Mesenchymal stem cell (in vitro differentiated cells and primary cell): ENCODE data around the gene PPIH.

Source experiments
- DNase-seq: peaks from one replicate; pipeline ENCODE4 v3.0.0-alpha.2; 2013
- H2AFZ ChIP-seq: one replicate; pipeline ENCODE4 v1.6.1; 2013; ENCODE audit warnings: low read depth, mild to moderate bottlenecking, control low read depth, inconsistent platforms, low read length, moderate library complexity
- H2AK5ac ChIP-seq: 2 replicates; pipeline ENCODE4 v1.6.1; 2013; ENCODE audit warnings: low read length, moderate library complexity, mild to moderate bottlenecking, inconsistent platforms; ENCODE audit not compliant: severe bottlenecking
- H2BK120ac ChIP-seq: one replicate; pipeline ENCODE4 v1.6.1; 2013; ENCODE audit warnings: low read depth, mild to moderate bottlenecking, inconsistent platforms, low read length, moderate library complexity
- H2BK12ac ChIP-seq, 2 experiments: one replicate each; pipeline ENCODE4 v1.6.1; 2013; ENCODE audit warnings: inconsistent platforms in 2 of 2, low read length in 2 of 2, mild to moderate bottlenecking in 2 of 2, moderate library complexity in 2 of 2, control low read depth in 1 of 2
- H2BK15ac ChIP-seq: one replicate; pipeline ENCODE4 v1.6.1; 2013; ENCODE audit warnings: mild to moderate bottlenecking, low read depth, inconsistent platforms; ENCODE audit not compliant: poor library complexity, severe bottlenecking
- H2BK5ac ChIP-seq: 2 replicates; pipeline ENCODE4 v1.6.1; 2013; ENCODE audit warnings: low read depth, mild to moderate bottlenecking, low read length, control low read depth, inconsistent platforms; ENCODE audit not compliant: poor library complexity, severe bottlenecking
- H3K14ac ChIP-seq, 2 experiments: one replicate each; pipeline ENCODE4 v1.6.1; 2013; ENCODE audit warnings: inconsistent platforms in 2 of 2, low read length in 2 of 2, control low read depth in 1 of 2, mild to moderate bottlenecking in 1 of 2, moderate library complexity in 1 of 2
- H3K18ac ChIP-seq, 2 experiments: one replicate each; pipeline ENCODE4 v1.6.1; 2013; ENCODE audit warnings: inconsistent platforms in 2 of 2, low read length in 2 of 2, control low read depth in 1 of 2, low read depth in 1 of 2, mild to moderate bottlenecking in 1 of 2
- H3K23ac ChIP-seq, 2 experiments: one replicate each; pipeline ENCODE4 v1.6.1; 2013; ENCODE audit warnings: inconsistent platforms in 2 of 2, low read length in 2 of 2, mild to moderate bottlenecking in 2 of 2, moderate library complexity in 2 of 2, control low read depth in 1 of 2
- H3K27ac ChIP-seq: 2 replicates; pipeline ENCODE4 v1.5.1; 2013; ENCODE audit warnings: mild to moderate bottlenecking, moderate library complexity, low read length, control low read depth, inconsistent platforms; ENCODE audit not compliant: poor library complexity, severe bottlenecking
- H3K27me3 ChIP-seq, 2 experiments: 2 replicates each; pipeline versions ENCODE4 v1.6.1 to v1.7.0; 2013; ENCODE audit warnings: low read length in 2 of 2, mild to moderate bottlenecking in 2 of 2, moderate library complexity in 2 of 2, control low read depth in 1 of 2, inconsistent platforms in 1 of 2; ENCODE audit not compliant: control insufficient read depth in 1 of 2, insufficient read depth in 1 of 2
- H3K36me3 ChIP-seq, 2 experiments: 2 replicates each; pipeline versions ENCODE4 v1.6.1 to v1.7.0; 2013; ENCODE audit warnings: low read length in 2 of 2, control low read depth in 1 of 2, inconsistent platforms in 1 of 2, low read depth in 1 of 2, mild to moderate bottlenecking in 1 of 2; ENCODE audit not compliant: insufficient read depth in 2 of 2, control insufficient read depth in 1 of 2
- H3K4ac ChIP-seq, 2 experiments: one replicate each; pipeline ENCODE4 v1.6.1; 2013; ENCODE audit warnings: inconsistent platforms in 2 of 2, low read length in 2 of 2, mild to moderate bottlenecking in 2 of 2, moderate library complexity in 2 of 2, control low read depth in 1 of 2, low read depth in 1 of 2
- H3K4me1 ChIP-seq: 2 replicates; pipeline ENCODE4 v1.6.1; 2013; ENCODE audit warnings: low read depth, low read length, control low read depth; ENCODE audit not compliant: control insufficient read depth, insufficient read depth
- H3K4me2 ChIP-seq: 2 replicates; pipeline ENCODE4 v1.6.1; 2013; ENCODE audit warnings: low read length, mild to moderate bottlenecking, inconsistent platforms; ENCODE audit not compliant: poor library complexity, severe bottlenecking
- H3K4me3 ChIP-seq, 2 experiments: 2 replicates each; pipeline versions ENCODE4 v1.5.1 to v1.7.0; 2013; ENCODE audit warnings: low read length in 2 of 2, mild to moderate bottlenecking in 2 of 2, control low read depth in 1 of 2, low read depth in 1 of 2; ENCODE audit not compliant: insufficient read depth in 1 of 2
- H3K79me1 ChIP-seq: replicated peaks from 2 replicates; pipeline ENCODE4 v1.6.1; 2013; ENCODE audit warnings: mild to moderate bottlenecking, control low read depth, low read length, inconsistent platforms; ENCODE audit not compliant: poor library complexity, severe bottlenecking
- H3K9ac ChIP-seq: 2 replicates; pipeline ENCODE4 v1.7.0; 2013; ENCODE audit warnings: mild to moderate bottlenecking, low read length, moderate library complexity
- H3K9me3 ChIP-seq: 2 replicates; pipeline ENCODE4 v1.7.0; 2013; ENCODE audit warnings: mild to moderate bottlenecking, low read length; ENCODE audit not compliant: control insufficient read depth
- H4K8ac ChIP-seq: one replicate; pipeline ENCODE4 v1.6.1; 2013; ENCODE audit warnings: inconsistent platforms, mild to moderate bottlenecking, low read length, moderate library complexity
- H4K91ac ChIP-seq: one replicate; pipeline ENCODE4 v1.6.1; 2013; ENCODE audit warnings: mild to moderate bottlenecking, low read length, inconsistent platforms
- WGBS: methylation state at CpG from one replicate; pipeline ENCODE4 v1.1.7; 2013; ENCODE audit warnings: mixed read lengths; 5-methylcytosine and 5-hydroxymethylcytosine counted together

The PPIH gene

DNA sequence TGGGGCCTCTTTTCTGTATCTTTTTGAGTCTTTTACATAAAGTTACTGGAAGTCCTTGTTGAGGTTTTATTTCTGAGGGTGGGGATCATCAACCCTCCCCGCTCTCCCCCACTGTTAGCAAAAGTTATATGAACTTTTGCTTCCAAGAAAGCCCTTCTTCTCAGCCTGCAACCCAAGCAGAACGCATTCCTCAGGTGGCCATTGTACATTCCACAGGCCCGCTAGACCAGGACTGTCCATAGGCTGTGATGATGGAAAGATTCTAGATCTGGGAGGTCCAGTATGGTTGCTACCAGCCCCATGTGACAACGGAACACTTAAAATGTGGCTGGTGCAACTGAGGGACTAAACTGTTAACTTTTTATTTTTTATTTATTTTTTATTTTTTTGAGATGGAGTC, 12.2 kb downstream of the PPIH start:
- Histone ChIP-seq H2AFZ (no peak overlapping the region), H2BK120ac (no peak overlapping the region), H3K4me2 (no peak overlapping the region), H3K4ac (no peak overlapping the region), H4K91ac (no peak overlapping the region), H3K36me3 (peaks cover 29 to 68% of the 10 kb centered on the region in 2 experiments), H3K27me3 (no peaks in the 10 kb centered on the region), H2BK15ac (no peak overlapping the region), H4K8ac (no peak overlapping the region), H3K18ac (no peak overlapping the region), H3K23ac (no peak overlapping the region), H3K4me3 (no peak overlapping the region), H3K27ac (no peak overlapping the region), H3K79me1 (peaks cover 5% of the 10 kb centered on the region), H2BK5ac (no peak overlapping the region), H3K14ac (no peak overlapping the region), H3K9ac (no peak overlapping the region), H3K4me1 (peaks cover 1% of the 10 kb centered on the region), H2BK12ac (no peak overlapping the region), H2AK5ac (no peak overlapping the region), H3K9me3 (no peaks in the 10 kb centered on the region)
- DNase-seq = no peak
- WGBS = 97% methylated on average over 3 of the region's 4 CpGs

DNA sequence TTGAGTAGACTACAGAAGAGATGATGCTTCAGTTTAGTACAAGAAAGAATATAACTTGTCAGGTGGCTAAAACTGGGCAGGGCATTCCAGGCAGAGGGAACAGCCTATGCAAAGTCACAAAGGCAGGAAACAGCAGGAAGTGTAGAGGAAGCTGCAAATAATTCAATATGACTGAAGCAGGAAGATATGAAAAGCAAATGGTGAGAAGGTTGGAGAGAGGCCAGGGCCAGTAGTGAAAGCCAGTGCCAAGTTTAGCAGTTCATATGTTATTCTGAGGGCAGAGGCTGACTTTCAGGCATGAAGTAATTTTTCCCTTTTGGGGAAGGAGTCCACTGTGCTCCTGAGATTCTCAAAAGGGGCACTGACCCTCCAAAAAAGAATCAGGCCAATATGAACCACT, 16.0 kb downstream of the PPIH start:
- no peaks in the 10 kb centered on the region for H3K9me3 ChIP-seq
- no peak overlapping the region for H2BK5ac ChIP-seq
- H2BK120ac ChIP-seq = no peak overlapping the region
- no peak overlapping the region for H3K4me2 ChIP-seq
- H3K9ac ChIP-seq = no peak overlapping the region
- peaks cover 1% of the 10 kb centered on the region for H3K4me1 ChIP-seq
- H2AFZ ChIP-seq = no peak overlapping the region
- H2BK15ac ChIP-seq = no peak overlapping the region
- H4K8ac ChIP-seq = no peak overlapping the region
- H2AK5ac ChIP-seq = no peak overlapping the region
- no peak for DNase-seq
- H3K18ac ChIP-seq = no peak overlapping the region
- H3K23ac ChIP-seq = no peak overlapping the region
- H3K27ac ChIP-seq = no peak overlapping the region
- H3K79me1 ChIP-seq = no peaks in the 10 kb centered on the region
- no peaks in the 10 kb centered on the region for H3K27me3 ChIP-seq
- H2BK12ac ChIP-seq = no peak overlapping the region
- H4K91ac ChIP-seq = no peak overlapping the region
- peaks cover 12 to 46% of the 10 kb centered on the region in 2 experiments for H3K36me3 ChIP-seq
- H3K4ac ChIP-seq = no peak overlapping the region
- H3K14ac ChIP-seq = no peak overlapping the region
- H3K4me3 ChIP-seq = no peak overlapping the region

DNA sequence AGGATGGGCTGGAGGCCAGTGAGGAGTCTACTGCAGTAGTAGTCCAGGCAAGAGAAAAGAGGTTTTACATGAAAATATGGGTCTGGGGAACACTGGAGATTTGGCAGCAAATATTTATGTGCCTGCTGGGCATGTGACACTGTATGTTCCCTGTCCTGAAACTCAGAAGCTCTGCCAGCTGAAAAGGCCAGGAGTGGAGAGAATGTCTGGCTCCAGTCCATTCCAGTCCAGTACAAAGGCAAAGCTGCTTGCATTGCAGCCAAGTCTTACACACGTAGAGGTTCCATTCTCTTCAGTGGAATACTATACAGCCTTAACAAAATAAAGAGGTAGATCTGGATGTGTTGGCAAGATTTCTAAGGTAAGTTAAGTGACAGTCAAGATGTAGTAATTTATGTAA, 16.5 kb downstream of the PPIH start:
- no peak overlapping the region for H2AK5ac ChIP-seq
- H3K36me3 ChIP-seq = peaks cover 12 to 46% of the 10 kb centered on the region in 2 experiments
- H3K9ac ChIP-seq = no peak overlapping the region
- no peak overlapping the region for H3K27ac ChIP-seq
- DNase-seq = no peak
- no peak overlapping the region for H4K8ac ChIP-seq
- peaks cover 1% of the 10 kb centered on the region for H3K4me1 ChIP-seq
- H3K4me2 ChIP-seq = no peak overlapping the region
- H2AFZ ChIP-seq = no peak overlapping the region
- no peak overlapping the region for H3K4me3 ChIP-seq
- no peak overlapping the region for H2BK15ac ChIP-seq
- no peak overlapping the region for H2BK5ac ChIP-seq
- no peak overlapping the region for H3K4ac ChIP-seq
- no peaks in the 10 kb centered on the region for H3K9me3 ChIP-seq
- H3K18ac ChIP-seq = no peak overlapping the region
- no peak overlapping the region for H3K23ac ChIP-seq
- no CpG with 5 or more reads among the region's 1 CpG for WGBS
- no peak overlapping the region for H4K91ac ChIP-seq
- H3K79me1 ChIP-seq = no peaks in the 10 kb centered on the region
- no peak overlapping the region for H3K14ac ChIP-seq
- H2BK12ac ChIP-seq = no peak overlapping the region
- H2BK120ac ChIP-seq = no peak overlapping the region
- H3K27me3 ChIP-seq = no peaks in the 10 kb centered on the region

DNA sequence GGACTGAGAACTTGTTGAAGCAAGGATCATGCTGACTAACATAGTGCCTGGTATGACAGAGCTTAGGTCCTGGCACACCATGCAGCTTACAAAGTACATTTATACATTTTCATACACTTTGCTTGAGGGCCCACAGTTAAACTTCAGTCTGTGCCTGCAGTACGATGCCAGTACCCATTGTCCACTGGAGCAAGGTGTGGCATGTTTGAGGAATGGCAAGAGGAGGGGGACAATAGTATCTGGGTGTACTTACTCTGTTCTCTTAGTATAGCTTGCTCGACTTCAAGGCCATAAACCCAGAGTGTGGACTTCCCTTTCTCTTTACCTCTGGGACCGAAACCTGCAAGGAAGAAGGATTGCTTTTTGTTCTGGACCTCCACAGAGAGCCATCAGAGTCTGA, 17.2 kb downstream of the PPIH start:
- Histone ChIP-seq H3K36me3 (peaks cover 12 to 38% of the 10 kb centered on the region in 2 experiments), H4K91ac (no peak overlapping the region), H4K8ac (no peak overlapping the region), H3K4me1 (peaks cover under 1% of the 10 kb centered on the region), H3K27ac (no peak overlapping the region), H2AK5ac (no peak overlapping the region), H3K27me3 (no peaks in the 10 kb centered on the region), H2BK5ac (no peak overlapping the region), H3K23ac (no peak overlapping the region), H2BK15ac (no peak overlapping the region), H3K4me2 (no peak overlapping the region), H3K79me1 (no peaks in the 10 kb centered on the region), H3K4me3 (no peak overlapping the region), H2BK12ac (no peak overlapping the region), H3K4ac (no peak overlapping the region), H2AFZ (no peak overlapping the region), H3K14ac (no peak overlapping the region), H2BK120ac (no peak overlapping the region), H3K9me3 (no peaks in the 10 kb centered on the region), H3K18ac (no peak overlapping the region), H3K9ac (no peak overlapping the region)
- 91% methylated on average over 3 of the region's 3 CpGs for WGBS
- DNase-seq = no peak
